ENCODE results near the gene SIN3A. TPM values are rescaled to one million over a fixed set of nuclear protein-coding genes. Genes with fewer than 3 reads are reported as not detected.

Gene SIN3A
- total RNA-seq, 1 donor from 2014 or later: 54.0 TPM

GRCh38 chr15:75339531-75340240, 111.8 kb downstream of the SIN3A start:
- H3K79me2 ChIP-seq (ENCODE audit: insufficient read depth, low read length): peaks cover 11% of the 10 kb centered on the region
- peaks cover 10% of the 10 kb centered on the region for H3K4me1 ChIP-seq (ENCODE audit: insufficient read depth, low read length)
- Mint-ChIP-seq H3K36me3 (ENCODE audit: low read depth, unreplicated experiment) (peaks cover 9% of the 10 kb centered on the region), H3K27me3 (ENCODE audit: low read depth, unreplicated experiment) (no peaks in the 10 kb centered on the region), H3K9me3 (ENCODE audit: unreplicated experiment) (no peaks in the 10 kb centered on the region), H3K4me3 (ENCODE audit: unreplicated experiment) (no peak overlapping the region), H3K4me1 (ENCODE audit: low read depth, unreplicated experiment) (peaks cover 2% of the 10 kb centered on the region), H3K27ac (ENCODE audit: unreplicated experiment) (no peak overlapping the region)
- no peak overlapping the region for H3K4me3 ChIP-seq (ENCODE audit: insufficient read depth, low read depth, low read length)
- no peak overlapping the region for H3K9ac ChIP-seq (ENCODE audit: low read length)
- no peaks in the 10 kb centered on the region for H4K20me1 ChIP-seq (ENCODE audit: insufficient read depth, low read length)
- TF ChIP-seq EZH2 (IDR thresholded peaks at IDR 0.05; ENCODE audit: insufficient read depth, low read length) (no peak), CTCF (IDR thresholded peaks at IDR 0.05; ENCODE audit: insufficient read depth, low read depth, low read length) (no peak)
- no peaks in the 10 kb centered on the region for H3K36me3 ChIP-seq (ENCODE audit: insufficient read depth, low read length)
- H3K4me2 ChIP-seq (ENCODE audit: low read length): no peak overlapping the region
- FAIRE-seq: no peak
- no peaks in the 10 kb centered on the region for H3K27me3 ChIP-seq (ENCODE audit: insufficient read depth, low read length)
- no peak for DNase-seq (ENCODE audit: low read depth)
- H3K27ac ChIP-seq (ENCODE audit: low read depth, low read length): no peak overlapping the region
- H3K9me3 ChIP-seq (ENCODE audit: insufficient read depth, low read depth, low read length): no peaks in the 10 kb centered on the region
- H2AFZ ChIP-seq (ENCODE audit: low read depth, low read length): no peak overlapping the region

- Mint-ChIP-seq H3K27me3 (ENCODE audit: low read depth, unreplicated experiment) (no peaks in the 10 kb centered on the region), H3K4me3 (ENCODE audit: unreplicated experiment) (no peak overlapping the region), H3K27ac (ENCODE audit: unreplicated experiment) (no peak overlapping the region), H3K9me3 (ENCODE audit: unreplicated experiment) (no peaks in the 10 kb centered on the region), H3K4me1 (ENCODE audit: low read depth, unreplicated experiment) (peaks cover 2% of the 10 kb centered on the region), H3K36me3 (ENCODE audit: low read depth, unreplicated experiment) (peaks cover 9% of the 10 kb centered on the region)
- no peaks in the 10 kb centered on the region for H3K36me3 ChIP-seq (ENCODE audit: insufficient read depth, low read length)
- peaks cover 10% of the 10 kb centered on the region for H3K4me1 ChIP-seq (ENCODE audit: insufficient read depth, low read length)
- H3K27ac ChIP-seq (ENCODE audit: low read depth, low read length): no peak overlapping the region
- no peak overlapping the region for H3K9ac ChIP-seq (ENCODE audit: low read length)
- no peak for TF ChIP-seq CTCF (IDR thresholded peaks at IDR 0.05; ENCODE audit: insufficient read depth, low read depth, low read length)
- no peak overlapping the region for H3K4me3 ChIP-seq (ENCODE audit: insufficient read depth, low read depth, low read length)
- DNase-seq (ENCODE audit: low read depth): no peak
- H2AFZ ChIP-seq (ENCODE audit: low read depth, low read length): no peak overlapping the region
- FAIRE-seq: no peak
- H3K9me3 ChIP-seq (ENCODE audit: insufficient read depth, low read depth, low read length): no peaks in the 10 kb centered on the region
- no peak overlapping the region for H3K4me2 ChIP-seq (ENCODE audit: low read length)
- no peaks in the 10 kb centered on the region for H4K20me1 ChIP-seq (ENCODE audit: insufficient read depth, low read length)
- peaks cover 11% of the 10 kb centered on the region for H3K79me2 ChIP-seq (ENCODE audit: insufficient read depth, low read length)
- no peaks in the 10 kb centered on the region for H3K27me3 ChIP-seq (ENCODE audit: insufficient read depth, low read length)
Observed at GRCh38 chr15:75338661-75339240, 112.7 kb downstream of the SIN3A start.
